HFFc6 (cell line): ENCODE results near the gene SPECC1L. TPM values are rescaled to one million over a fixed set of nuclear protein-coding genes. Genes with fewer than 3 reads are reported as not detected.

Source experiments
- DNase-seq: peaks from one replicate; pipeline ENCODE4 v3.0.0-alpha.2; 2018
- H3K27ac Mint-ChIP-seq: 2 replicates; pipeline ENCODE4 v1.8.0; 2020; ENCODE audit warnings: mild to moderate bottlenecking, mixed read lengths
- H3K27me3 Mint-ChIP-seq: 2 replicates; pipeline ENCODE4 v1.8.0; 2021; ENCODE audit warnings: mild to moderate bottlenecking, moderate library complexity, mixed read lengths; ENCODE audit not compliant: insufficient read depth
- H3K36me3 Mint-ChIP-seq: 2 replicates; pipeline ENCODE4 v1.8.0; 2021; ENCODE audit warnings: low read depth, mixed read lengths
- H3K4me1 Mint-ChIP-seq: 2 replicates; pipeline ENCODE4 v1.8.0; 2020; ENCODE audit warnings: low read depth, mixed read lengths
- H3K4me3 Mint-ChIP-seq: 2 replicates; pipeline ENCODE4 v1.8.0; 2020; ENCODE audit warnings: mild to moderate bottlenecking, moderate library complexity, mixed read lengths
- H3K9me3 Mint-ChIP-seq: 2 replicates; pipeline ENCODE4 v1.8.0; 2020; ENCODE audit warnings: mild to moderate bottlenecking, mixed read lengths
- CTCF ChIP-seq: fragments of 200-600 bp; sonication (generic); IDR thresholded peaks from 2 replicates; pipeline ENCODE4 v1.5.0; 2021; ENCODE audit warnings: antibody characterized with exemption, mild to moderate bottlenecking
- long read RNA-seq: library from polyadenylated mRNA; unstranded; transcript quantifications from one replicate; pipeline ENCODE4 v2.0.0, GENCODE V29; 2019
- total RNA-seq, 6 experiments: library from RNA; stranded (reverse); fragmentation: NEBNext Ultra II Directional; extraction: Animal tissue kit (Norgen Biotek cat#: 25700); gene quantifications; 2 replicates in 1 of 6; 3 replicates in 5 of 6; pipeline ENCODE4 v1.2.3, GENCODE V29; 2021

Gene SPECC1L, protein sequence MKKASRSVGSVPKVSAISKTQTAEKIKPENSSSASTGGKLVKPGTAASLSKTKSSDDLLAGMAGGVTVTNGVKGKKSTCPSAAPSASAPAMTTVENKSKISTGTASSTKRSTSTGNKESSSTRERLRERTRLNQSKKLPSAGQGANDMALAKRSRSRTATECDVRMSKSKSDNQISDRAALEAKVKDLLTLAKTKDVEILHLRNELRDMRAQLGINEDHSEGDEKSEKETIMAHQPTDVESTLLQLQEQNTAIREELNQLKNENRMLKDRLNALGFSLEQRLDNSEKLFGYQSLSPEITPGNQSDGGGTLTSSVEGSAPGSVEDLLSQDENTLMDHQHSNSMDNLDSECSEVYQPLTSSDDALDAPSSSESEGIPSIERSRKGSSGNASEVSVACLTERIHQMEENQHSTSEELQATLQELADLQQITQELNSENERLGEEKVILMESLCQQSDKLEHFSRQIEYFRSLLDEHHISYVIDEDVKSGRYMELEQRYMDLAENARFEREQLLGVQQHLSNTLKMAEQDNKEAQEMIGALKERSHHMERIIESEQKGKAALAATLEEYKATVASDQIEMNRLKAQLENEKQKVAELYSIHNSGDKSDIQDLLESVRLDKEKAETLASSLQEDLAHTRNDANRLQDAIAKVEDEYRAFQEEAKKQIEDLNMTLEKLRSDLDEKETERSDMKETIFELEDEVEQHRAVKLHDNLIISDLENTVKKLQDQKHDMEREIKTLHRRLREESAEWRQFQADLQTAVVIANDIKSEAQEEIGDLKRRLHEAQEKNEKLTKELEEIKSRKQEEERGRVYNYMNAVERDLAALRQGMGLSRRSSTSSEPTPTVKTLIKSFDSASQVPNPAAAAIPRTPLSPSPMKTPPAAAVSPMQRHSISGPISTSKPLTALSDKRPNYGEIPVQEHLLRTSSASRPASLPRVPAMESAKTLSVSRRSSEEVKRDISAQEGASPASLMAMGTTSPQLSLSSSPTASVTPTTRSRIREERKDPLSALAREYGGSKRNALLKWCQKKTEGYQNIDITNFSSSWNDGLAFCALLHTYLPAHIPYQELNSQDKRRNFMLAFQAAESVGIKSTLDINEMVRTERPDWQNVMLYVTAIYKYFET
- 10 to 100 TPM; 47.3 to 61.5 (median 59.1) TPM for total RNA-seq
- long read RNA-seq, full-length matches to known transcripts = 3 of 20 reads
- long read RNA-seq, partial matches to known transcripts = 15 of 20 reads
- long read RNA-seq, other reads (novel, unspliced or antisense) = 2 of 20 reads

- peak; percentile 88 for DNase-seq
- Mint-ChIP-seq H3K4me3 (peak within 1 kb of the TSS; percentile 94), H3K27ac (peak within 1 kb of the TSS; percentile 89), H3K36me3 (no peaks in the 10 kb centered on the region), H3K4me1 (peaks cover 46% of the 10 kb centered on the region), H3K9me3 (no peaks in the 10 kb centered on the region), H3K27me3 (no peaks in the 10 kb centered on the region)
- peak; percentile 41 for TF ChIP-seq CTCF
Observed at GRCh38 chr22:24270556-24271385, at the start of gene SPECC1L. Gene SPECC1L, plus strand, starts transcription at chr22:24270831. Its CDS starts 31,401 bp downstream, at chr22:24302232.

DNA sequence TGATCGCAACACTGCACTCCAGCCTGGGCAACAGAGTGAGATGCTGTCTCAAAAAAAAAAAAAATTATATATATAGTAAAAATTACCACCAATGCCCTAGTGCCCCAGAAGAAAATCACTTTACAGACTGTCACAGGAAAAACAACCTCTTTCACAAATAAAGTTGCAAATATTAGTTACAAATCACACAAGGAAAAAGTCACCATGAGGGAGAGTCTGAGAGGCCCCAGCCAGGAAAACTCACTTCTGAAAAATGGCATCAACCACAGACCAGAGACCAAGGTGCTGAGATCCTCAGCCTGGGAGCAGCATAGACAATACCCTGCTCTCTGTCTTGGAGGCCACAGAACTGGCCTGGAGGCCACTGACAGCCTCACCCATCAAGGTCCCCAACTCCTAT is 46.2 kb upstream of the SPECC1L start:
- Mint-ChIP-seq H3K36me3 (peaks cover 5% of the 10 kb centered on the region; the same call in 1 of the 2 replicates), H3K27ac (no peak overlapping the region), H3K4me1 (no peaks in the 10 kb centered on the region), H3K9me3 (peaks cover 13% of the 10 kb centered on the region), H3K4me3 (no peak overlapping the region), H3K27me3 (peaks cover 5% of the 10 kb centered on the region)
- DNase-seq = no peak
- TF ChIP-seq CTCF = no peak

GRCh38 chr22:24225044-24225601 is 45.5 kb upstream of the SPECC1L start:
- no peak for TF ChIP-seq CTCF
- no peaks in the 10 kb centered on the region for H3K4me1 Mint-ChIP-seq
- H3K27me3 Mint-ChIP-seq = peaks cover 5% of the 10 kb centered on the region
- no peak for DNase-seq
- no peak overlapping the region for H3K4me3 Mint-ChIP-seq
- H3K36me3 Mint-ChIP-seq = peaks cover 5% of the 10 kb centered on the region; the same call in 1 of the 2 replicates
- peaks cover 13% of the 10 kb centered on the region for H3K9me3 Mint-ChIP-seq
- H3K27ac Mint-ChIP-seq = no peak overlapping the region

- Mint-ChIP-seq H3K4me3 (no peak overlapping the region), H3K36me3 (peaks cover 5% of the 10 kb centered on the region; the same call in 1 of the 2 replicates), H3K27ac (no peak overlapping the region), H3K4me1 (no peaks in the 10 kb centered on the region), H3K27me3 (peaks cover 5% of the 10 kb centered on the region), H3K9me3 (peaks cover 13% of the 10 kb centered on the region)
- DNase-seq = no peak
- no peak for TF ChIP-seq CTCF
Observed at GRCh38 chr22:24225951-24226350, 44.7 kb upstream of the SPECC1L start.
